Pons (tissue), 1 donor: ENCODE measurements around the gene BRIP1.
"Not testable (repeated sequence)": the region's sequence is repeated elsewhere in the genome, so short reads cannot be mapped to it uniquely, and the experiment has no call there.

Experiments
- DNase-seq: peaks from one replicate; pipeline ENCODE4 v3.0.0-alpha.2; 2016; ENCODE audit warnings: low spot score

The BRIP1 gene

DNA sequence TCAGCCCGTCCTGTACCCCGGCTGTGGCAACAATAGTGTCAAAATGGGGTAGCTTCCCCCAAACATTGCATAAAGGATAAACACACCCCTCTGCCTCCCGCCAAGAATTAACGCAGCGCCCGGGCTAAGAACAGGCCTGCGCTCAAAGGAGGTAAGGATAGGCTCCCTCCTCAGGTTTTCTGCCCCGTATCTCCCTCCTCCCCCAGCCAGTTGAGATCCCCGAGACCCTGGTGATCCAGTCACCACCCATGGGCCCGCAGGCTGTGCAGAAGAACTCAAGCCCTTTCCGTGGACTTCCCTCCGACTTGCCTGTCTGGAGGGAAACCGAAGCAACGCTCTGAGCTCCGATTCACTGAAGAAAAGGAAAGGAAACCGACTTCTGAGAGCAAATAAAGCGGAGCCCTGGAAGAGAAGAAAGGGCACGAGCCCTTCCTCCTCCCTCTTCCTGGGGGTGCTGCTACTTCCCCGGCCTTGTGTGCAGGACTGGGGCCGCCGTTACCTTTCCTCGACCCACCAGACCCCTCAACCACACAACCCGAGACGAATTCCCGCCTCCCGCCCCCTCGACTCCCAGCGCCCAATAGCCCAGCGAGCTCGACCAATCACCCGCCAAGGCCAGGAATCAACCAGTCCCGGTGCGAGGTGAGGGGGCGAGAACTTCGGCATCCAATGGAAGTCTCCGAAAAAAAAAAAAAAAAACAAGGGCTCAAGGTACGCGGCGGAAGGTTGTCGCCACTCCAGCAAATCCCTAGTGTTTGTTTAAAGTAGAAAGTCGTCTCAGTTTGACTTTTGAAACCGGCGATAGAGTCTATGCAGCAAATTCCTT, at the start of gene BRIP1:
Gene BRIP1, minus strand, starts transcription at position 554 of the 826 bp plus-strand sequence. CDS start 1,989 bp downstream, outside the sequence.
- peak; percentile 84 for DNase-seq

DNA sequence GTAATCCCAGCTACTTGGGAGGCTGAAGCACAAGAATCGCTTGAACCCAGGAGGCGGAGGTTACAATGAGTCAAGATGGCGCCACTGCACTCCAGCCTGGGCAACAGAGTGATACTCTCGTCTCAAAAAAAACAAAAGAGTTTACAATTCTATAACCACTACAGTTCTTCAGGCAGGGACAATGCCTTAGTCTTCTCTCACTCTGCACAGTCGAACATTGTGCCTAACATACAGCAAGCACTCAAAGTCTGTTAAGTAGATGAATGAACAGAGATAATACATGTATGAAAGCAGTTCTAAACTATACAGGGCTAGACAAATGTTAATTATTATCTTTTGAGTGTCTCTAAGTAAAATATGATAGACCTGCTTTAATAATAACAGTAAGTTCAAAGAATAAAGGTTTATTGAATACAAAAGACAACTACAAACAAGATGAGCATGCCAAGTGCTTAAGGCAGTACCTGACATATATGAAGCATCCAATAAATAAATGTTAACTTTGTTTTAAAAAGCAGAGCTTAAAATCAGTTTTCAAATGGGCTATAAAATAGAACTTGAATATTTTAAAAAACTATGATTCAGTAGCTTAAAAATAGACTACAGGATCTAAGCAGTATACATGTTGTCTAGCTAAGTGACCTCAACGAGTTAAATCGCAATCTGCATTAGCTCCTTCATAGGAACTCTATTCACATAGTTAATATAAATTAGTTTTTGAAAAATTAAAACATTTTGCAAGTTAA, 45.1 kb upstream of the BRIP1 start:
- DNase-seq, result peak; percentile 32

DNA sequence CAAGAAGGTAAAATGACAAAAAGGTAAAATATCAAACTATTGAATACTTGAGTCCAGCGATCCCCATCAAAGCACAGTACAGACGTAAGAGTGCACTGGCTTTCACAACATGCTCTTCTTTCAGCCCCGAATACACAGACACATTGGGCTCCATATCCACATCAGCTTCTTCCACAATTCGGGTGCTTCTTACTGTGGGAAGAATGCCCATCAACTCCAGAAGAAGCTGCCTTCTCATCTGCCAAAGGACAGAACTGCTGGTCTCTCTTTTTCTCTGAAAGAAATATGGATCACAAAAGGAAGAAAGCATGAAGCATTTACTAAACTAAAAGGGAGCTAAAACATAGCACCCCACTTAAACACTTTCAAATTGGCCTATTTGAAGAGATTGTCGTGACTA, 44.0 kb upstream of the BRIP1 start:
- DNase-seq, result no peak

DNA sequence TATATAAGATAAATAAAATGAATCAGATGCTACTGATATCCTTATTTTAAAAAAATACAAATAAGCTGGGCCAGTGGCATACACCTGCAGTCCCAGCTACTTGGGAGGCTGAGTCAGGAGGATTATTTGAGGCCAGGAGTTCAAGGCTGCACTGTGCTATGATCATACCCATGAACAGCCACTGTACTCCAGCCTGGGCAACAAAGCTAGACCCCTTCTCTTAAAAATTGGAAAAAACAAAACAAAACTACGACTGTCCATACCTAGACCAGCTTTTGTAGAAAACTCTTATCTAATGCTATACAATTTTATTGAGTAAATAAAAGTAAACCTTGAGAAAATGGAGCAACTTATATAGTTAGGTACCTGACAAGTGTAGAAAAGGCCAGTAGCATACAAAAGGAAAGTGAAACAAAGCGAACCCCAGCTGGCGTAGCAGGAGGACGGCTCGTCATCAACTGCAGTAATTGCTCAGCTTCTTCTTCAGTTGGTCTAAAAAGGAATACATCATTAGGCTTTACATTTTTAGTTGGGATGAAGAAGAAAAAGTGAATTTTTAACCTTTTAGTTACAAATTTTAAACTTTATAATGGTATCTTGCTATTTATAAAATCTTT, 40.9 kb upstream of the BRIP1 start:
- DNase-seq, result no peak

DNA sequence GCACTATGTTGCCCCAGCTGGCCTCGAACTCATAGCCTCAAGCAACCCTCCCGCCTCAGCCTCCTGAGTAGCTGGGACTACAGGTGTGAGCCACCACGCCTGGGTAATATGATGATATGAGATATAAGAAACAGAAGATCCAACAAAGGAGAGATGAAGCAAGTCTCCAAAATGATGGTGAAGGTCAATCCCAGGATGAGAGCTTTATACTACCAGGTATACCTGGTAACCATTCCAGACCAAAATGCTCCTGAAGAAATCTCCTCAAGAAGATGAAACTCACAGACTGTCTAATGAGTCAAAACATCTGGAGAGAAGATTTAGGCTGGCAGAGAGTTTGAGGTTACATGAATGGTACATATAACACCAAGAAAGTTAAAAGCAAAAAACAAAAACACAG, 39.9 kb upstream of the BRIP1 start:
- no peak for DNase-seq

DNA sequence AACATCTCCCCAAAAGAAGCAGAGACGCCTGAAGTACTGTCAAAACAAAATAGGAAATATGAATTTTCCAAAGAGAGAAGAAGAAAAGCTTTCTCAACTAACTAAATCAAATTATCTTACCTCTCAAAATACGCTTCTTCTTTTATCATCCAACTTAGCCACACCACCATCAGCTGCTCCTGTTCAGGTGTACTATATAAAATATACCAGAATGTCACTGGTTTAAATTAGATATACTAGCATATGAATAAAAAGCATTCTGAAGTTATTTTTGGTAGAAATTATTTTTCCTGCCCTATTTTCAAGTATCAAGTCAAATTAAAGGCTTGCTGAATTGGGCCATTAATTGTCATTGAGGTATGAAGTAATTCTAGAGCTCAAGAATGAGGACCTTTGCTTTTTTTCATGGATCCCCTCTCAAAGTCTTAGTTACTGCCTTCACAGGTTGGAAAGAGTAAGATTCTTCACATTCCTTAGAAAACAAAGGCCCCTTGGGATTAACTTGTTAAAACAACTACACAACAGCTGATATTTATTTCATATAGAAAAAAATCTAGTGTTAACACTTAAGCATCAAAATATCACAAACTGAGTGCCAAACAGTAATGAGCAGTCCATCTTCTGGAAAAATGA, 34.3 kb upstream of the BRIP1 start:
- no peak for DNase-seq

DNA sequence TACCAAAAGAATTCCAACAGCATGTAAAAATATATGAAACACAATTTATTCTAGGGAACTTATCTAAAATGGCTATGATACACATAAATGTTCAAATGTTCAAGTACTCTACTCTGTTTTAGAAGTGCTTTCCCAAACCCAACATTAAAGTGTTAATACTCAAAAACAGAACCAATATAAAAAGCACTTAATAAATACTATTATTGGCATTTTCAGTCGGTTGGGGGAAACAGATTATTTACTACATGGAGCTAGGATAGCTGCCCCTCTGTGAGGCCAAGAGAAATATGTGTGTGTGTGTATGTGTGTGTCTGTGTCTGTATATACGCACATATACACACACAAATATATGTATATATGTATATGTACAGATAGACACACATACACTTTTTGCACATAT, 32.1 kb upstream of the BRIP1 start:
- no peak for DNase-seq

DNA sequence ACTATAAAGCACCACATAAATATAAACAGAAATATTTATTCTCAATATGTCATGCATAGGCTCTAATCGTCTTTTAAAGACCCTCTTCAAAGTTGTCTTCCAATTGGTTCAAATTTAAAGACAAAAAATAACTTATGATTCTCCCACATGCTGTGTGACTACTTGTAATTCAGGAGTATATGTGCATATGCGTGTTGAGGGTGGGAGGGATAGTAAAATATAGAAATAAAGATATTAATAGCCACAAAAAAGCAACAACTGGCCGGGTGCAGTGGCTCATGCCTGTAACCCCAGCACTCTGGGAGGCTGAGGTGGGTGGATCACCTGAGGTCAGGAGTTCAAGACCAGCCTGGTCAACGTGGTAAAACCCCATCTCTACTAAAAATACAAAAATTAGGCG, 31.0 kb upstream of the BRIP1 start:
- DNase-seq, result not testable (repeated sequence)

DNA sequence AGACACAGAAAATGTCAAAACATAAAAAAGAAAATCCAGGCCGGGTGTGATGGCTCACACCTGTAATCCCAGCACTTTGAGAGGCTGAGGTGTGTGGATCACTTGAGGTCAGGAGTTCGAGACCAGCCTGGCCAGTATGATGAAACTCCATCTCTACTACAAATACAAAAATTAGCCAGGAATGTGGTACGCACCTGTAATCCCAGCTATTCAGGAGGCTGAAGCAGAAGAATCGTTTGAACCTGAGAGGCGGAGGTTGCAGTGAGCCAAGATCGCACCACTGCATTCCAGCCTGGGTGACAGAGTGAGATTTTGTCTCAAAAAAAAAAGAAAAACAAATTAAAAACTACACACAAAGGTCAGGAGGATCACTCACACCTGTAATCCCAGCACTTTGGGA, 24.4 kb upstream of the BRIP1 start:
- not testable (repeated sequence) for DNase-seq

DNA sequence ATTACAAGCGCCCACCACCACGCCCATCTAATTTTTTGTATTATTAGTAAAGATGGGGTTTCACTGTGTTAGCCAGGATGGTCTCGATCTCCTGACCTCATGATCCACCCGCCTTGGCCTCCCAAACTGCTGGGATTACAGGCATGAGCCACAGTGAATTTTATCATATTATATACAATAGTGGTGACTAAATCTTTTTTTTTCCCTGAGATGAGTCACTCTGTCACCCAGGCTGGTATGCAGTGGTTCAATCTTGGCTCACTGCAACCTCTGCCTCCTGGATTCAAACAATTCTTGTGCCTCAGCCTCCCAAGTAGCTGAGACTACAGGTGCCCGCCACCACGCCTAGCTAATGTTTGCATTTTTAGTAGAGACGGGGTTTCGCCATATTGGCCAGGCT, 22.5 kb upstream of the BRIP1 start:
- DNase-seq, result not testable (repeated sequence)

DNA sequence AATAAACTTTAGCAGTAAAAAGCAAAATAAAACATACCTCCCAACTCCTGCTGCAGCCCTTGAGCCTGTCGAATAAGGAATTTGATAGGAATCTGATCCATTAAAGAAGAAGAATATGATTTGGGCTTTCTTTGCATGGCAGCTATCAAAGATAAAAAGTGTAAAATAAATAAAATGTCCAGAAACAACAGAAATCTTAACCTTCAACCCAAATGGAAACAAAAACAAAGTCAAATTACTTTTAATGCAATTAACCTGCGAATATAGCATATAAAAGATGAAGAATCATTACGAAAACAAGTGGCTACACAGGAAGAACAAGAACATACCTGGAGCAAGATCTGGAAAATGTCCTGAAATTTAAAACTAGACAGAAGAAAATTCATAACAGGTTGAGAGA, 21.5 kb upstream of the BRIP1 start:
- DNase-seq, result no peak

DNA sequence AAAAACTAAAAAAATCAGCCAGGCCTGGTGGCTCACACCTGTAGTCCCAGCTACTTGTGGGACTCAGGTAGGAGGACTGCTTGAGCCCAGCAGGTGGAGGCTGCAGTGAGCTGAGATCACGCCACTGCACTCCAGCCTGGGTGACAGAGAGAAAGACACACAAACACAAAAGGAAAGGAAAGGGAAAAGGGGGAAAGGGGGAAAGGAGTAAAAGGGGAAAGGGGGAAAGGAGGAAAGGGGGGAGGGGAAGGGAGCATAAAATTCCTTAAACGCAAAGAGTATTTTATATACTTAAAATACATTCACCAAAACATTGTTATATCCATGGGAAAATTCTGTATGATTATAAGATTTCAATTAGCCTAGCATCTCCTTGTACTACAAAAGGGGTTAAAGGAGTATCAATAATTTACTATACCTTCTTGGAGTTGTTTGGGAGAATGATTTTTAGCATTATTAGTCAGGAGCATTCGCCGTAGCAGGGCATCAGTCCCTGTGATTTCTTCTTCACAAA, 17.3 kb upstream of the BRIP1 start:
- no peak for DNase-seq

DNA sequence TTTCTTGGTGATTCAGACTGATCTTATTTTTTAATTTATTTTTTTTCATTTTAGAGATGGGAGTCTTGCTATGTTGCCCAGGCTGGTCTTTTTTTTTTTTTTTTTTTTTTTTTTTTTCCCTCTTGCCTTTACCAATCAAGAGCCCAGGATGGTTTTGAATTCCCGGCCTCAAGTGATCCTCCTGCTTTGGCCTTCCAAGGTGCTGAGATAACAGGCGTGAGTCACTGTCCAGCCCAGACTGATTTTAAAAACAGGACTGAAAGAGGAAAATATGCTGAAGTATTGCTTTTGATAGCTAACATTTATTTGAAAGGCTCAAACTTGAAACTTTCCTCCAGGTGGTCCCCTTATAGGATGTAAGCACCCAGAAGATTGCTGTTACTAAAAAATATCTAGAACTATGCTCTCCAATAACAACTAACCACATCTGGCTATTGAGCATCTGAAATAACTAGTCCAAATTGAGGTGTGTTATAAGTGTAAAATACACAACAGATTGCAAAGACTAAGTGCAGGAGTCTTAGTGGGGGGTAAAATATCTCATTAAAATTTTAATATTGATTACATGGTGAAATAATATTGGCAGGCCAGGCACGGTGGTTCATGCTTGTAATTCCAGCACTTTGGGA, 15.8 kb upstream of the BRIP1 start:
- DNase-seq, result no peak

DNA sequence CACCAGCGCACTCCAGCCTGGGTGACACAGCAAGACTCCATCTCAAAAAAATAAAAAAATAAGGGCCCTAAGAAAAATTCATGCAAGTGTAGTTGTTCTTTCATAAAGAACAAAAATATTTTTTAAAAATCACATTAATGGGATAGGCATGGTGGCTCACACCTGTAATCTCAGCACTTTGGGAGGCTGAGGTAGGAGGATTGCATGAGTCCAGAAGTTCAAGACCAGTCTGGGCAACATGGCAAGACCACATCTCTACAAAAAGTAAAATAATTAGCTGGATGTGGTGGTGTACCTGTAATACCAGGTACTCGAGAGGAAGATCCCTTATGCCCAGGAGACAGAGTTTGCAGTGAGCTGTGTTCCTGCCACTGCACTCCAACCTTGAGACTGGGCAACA, 15.2 kb upstream of the BRIP1 start:
- DNase-seq, result no peak

DNA sequence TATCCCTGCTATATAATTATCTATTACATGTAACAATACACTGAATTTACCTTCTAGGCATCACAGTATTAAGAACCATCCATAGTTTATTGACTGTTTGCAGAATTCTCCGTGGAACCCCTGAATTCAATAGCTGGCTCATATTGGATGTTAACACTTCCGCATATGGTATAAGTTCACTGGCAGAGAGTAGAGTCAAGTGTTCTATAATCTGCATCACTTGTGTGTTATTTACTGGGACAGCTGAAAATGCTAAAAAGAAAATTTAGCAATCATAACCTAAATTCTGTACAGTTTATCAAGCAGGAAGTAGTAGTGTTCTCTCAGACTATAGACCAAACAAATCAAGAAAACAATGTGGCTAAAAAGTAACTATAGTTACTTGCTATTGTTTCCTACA, 14.5 kb upstream of the BRIP1 start:
- DNase-seq, result no peak

DNA sequence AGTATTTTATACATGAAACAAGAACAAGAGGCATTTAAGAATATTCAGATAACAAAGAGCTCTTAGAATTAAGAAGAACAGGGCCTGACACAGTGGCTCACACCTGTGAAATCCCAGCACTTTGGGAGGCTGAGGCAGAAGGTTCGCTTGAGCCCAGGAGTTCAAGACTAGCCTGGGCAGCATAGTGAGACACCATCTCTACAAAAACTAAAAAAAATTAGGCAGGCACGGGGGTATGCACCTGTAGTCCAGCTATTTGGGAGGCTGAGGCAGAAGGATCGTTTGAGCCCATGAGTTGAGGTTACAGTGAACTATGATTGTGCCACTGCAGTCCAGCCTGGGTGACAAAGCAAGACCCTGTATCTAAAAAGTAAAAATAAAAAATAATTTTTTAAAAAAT, 12.5 kb upstream of the BRIP1 start:
- no peak for DNase-seq

DNA sequence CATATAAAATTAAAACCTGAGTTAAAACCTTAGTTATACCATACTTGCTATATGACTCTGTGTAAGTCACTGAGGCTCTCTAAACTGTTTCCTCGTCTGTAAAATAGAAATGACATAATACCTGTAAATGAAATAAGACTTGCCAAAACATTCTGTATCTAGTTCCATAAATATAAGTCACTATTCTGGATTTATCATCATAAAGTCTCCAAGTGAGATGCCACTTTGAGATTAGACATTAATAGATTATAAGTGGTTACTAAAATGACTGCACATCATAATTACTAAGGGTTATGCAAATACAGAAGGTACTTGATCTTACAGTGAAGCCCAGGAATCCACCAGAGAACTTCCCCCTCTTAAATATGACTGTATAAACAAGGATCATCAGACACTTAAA, 12.0 kb upstream of the BRIP1 start:
- no peak for DNase-seq

DNA sequence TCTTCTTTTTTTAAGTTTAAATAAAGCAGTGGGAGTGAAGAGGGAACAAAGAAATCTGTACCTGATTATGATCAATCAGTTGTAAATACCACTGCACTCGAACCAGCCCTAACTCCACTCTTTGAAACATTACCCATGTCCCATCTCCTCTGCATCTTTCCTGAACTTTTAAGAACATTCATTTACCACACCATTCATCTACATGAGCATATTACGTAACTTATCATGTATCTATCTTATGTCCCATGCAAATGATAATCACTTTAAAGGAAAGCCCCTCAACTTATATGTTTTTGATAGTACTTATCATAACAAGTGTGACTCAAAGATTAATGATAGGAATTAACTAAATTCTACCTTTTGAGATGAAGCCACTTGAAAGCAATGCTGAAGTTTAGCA, 10.7 kb upstream of the BRIP1 start:
- no peak for DNase-seq

DNA sequence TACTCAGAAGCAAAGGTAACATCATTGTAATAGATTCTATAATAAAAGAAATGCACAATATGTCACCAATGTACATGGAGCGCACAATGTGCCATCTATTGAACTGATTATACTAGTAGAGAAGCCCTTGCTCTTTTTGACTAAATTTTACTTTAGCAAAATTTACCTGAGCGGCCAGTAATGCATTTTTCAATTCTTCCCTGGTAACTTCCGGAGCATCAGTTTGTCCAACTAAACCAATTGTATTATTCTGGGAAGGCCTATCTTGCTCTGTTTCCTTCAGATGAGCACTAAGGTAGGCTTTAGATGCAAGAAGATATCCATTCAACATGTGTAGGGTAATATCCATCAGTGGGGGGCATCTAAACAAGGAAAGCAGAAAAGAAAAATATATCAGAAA, 8.8 kb upstream of the BRIP1 start:
- no peak for DNase-seq

DNA sequence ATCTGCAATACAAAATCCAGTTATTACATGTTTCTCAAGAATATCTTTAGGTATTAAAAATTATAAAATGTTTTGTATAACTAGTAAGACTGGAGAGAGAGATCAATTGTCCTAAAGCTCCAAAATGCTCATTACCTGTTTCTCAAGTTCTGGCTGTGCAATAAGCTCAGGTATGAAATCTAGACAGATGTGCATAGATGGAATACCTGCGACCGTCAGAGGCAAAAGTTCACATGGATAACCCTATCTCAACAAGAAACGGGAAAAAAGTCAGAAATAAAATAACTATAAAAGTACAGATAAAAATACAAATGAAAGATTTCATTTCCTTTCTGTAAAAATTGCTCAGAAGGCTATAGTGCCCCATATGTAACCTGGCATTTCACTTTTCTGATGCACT, 5.8 kb upstream of the BRIP1 start:
- no peak for DNase-seq

DNA sequence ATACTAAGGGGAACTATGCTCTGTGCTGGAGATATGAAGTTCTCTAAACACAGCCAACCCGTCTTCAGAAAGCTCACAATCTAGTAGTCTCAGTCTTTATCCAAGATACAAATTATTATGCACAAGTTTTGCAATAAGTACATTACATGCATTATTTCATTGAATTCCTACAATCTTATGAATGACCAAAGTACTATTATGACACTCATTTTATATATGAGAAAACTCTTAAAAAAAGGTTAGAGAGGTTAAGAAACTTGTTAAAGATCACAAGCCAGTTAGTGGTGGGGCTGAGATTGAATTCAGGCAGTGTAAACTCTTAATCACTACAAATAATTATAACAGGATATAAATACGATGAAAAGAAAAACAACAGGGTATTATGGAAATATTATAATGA, 4.7 kb upstream of the BRIP1 start:
- no peak for DNase-seq

DNA sequence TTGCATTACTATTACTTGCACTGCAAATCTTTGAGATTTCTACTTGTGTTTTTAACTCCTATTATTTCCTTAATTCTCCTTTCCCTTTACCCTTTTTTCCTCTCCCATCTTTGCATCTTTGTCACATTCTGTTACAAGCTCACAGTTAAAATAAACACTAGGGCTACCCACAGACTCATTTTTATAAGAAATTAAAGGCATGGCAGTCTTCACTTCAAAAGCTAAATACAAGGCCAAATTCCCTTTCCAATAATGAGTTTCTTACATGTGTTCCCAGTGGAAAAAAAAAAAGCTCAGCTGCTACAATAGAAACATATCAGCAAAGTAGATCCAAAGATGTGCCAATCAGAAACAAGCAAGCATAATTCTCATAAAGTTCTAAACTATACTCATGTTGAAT, 3.7 kb upstream of the BRIP1 start:
- no peak for DNase-seq
